MM.1S (cell line): ENCODE data around the gene MSH5.

Experiments used
- DNase-seq: peaks from one replicate; pipeline ENCODE4 v3.0.0-alpha.2; 2015
- H2AFZ ChIP-seq: fragments of 300-600 bp; sonication (generic); 2 replicates; pipeline ENCODE4 v1.6.0; 2016; ENCODE audit warnings: antibody characterized with exemption, low read length
- H3F3A ChIP-seq: fragments of 300-600 bp; sonication (generic); 2 replicates; pipeline ENCODE4 v1.6.1; 2016; ENCODE audit warnings: mild to moderate bottlenecking, antibody characterized with exemption, low read length, moderate library complexity, mixed read lengths; ENCODE audit not compliant: insufficient read depth
- H3K27ac ChIP-seq: fragments of 300-600 bp; sonication (generic); 2 replicates; pipeline ENCODE4 v1.5.1; 2016; ENCODE audit warnings: mild to moderate bottlenecking, low read length
- H3K27me3 ChIP-seq: fragments of 300-600 bp; sonication (generic); replicated peaks from 2 replicates; pipeline ENCODE4 v1.6.0; 2016; ENCODE audit warnings: low read length; ENCODE audit not compliant: insufficient read depth
- H3K36me3 ChIP-seq: fragments of 300-600 bp; sonication (generic); replicated peaks from 2 replicates; pipeline ENCODE4 v1.6.1; 2016; ENCODE audit warnings: mild to moderate bottlenecking, low read length, mixed read lengths; ENCODE audit not compliant: insufficient read depth
- H3K4me1 ChIP-seq: fragments of 300-600 bp; sonication (generic); 2 replicates; pipeline ENCODE4 v1.6.1; 2016; ENCODE audit warnings: low read length, mixed read lengths
- H3K4me2 ChIP-seq: fragments of 300-600 bp; sonication (generic); 2 replicates; pipeline ENCODE4 v1.6.0; 2016; ENCODE audit warnings: low read depth, low read length
- H3K4me3 ChIP-seq: fragments of 300-600 bp; sonication (generic); 2 replicates; pipeline ENCODE4 v1.5.1; 2016; ENCODE audit warnings: low read length, mixed read lengths
- H3K79me2 ChIP-seq: fragments of 300-600 bp; sonication (generic); 2 replicates; pipeline ENCODE4 v1.6.1; 2016; ENCODE audit warnings: mixed run types, low read length, mixed read lengths
- H3K9ac ChIP-seq: fragments of 300-600 bp; sonication (generic); 2 replicates; pipeline ENCODE4 v1.6.1; 2016; ENCODE audit warnings: low read length, mixed read lengths
- H3K9me2 ChIP-seq: fragments of 300-600 bp; sonication (generic); replicated peaks from 2 replicates; pipeline ENCODE4 v1.6.1; 2016; ENCODE audit warnings: mild to moderate bottlenecking, low read length, mixed read lengths; ENCODE audit not compliant: insufficient read depth
- H3K9me3 ChIP-seq: fragments of 300-600 bp; sonication (generic); replicated peaks from 2 replicates; pipeline ENCODE4 v1.6.1; 2016; ENCODE audit warnings: mild to moderate bottlenecking, low read length, mixed read lengths; ENCODE audit not compliant: insufficient read depth
- H4K20me1 ChIP-seq: fragments of 300-600 bp; sonication (generic); 2 replicates; pipeline ENCODE4 v1.6.1; 2016; ENCODE audit warnings: mild to moderate bottlenecking, low read length, moderate library complexity, mixed read lengths; ENCODE audit not compliant: insufficient read depth
- EZH2 ChIP-seq: fragments of 300-600 bp; sonication (generic); optimal IDR thresholded peaks from 2 replicates; pipeline ENCODE3; 2017; ENCODE audit warnings: low read depth, mild to moderate bottlenecking, antibody characterized with exemption, low read length, mixed read lengths
- EZH2phosphoT487 ChIP-seq: fragments of 300-600 bp; sonication (generic); IDR thresholded peaks from 2 replicates; pipeline ENCODE4 v1.6.1; 2018; ENCODE audit warnings: antibody characterized with exemption, low read length
- TF ChIP-seq, protein P1 (sequence below): fragments of 300-600 bp; sonication (generic); IDR thresholded peaks from 2 replicates; pipeline ENCODE4 v1.5.1; 2016; ENCODE audit warnings: antibody characterized with exemption, low read length, mixed read lengths

The MSH5 gene

DNA sequence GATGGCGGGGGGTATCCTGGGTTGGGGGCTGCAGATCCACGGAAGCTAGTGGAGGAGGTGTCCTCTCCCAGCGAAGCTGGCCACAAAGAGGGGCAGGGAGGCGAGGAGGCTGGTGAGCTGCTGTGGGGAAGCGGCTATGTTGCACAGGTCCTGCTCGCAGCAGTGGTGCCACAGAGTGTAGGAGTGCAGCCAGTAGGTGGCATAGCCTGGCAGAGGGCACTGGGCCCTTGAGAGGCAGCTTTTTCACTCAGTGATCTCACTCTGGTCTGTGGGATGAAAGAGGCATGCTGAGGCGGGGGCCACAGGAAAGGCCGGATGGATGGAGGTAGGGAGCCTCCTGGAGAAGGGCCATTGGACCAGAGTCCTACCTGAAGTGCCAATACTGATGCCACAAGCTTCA, 27.5 kb upstream of the MSH5 start:
- Histone ChIP-seq H3K9me2 (no peaks in the 10 kb centered on the region), H4K20me1 (no peaks in the 10 kb centered on the region), H3K79me2 (no peaks in the 10 kb centered on the region), H3K27ac (no peak overlapping the region), H3K4me1 (0 out of 2 replicates have a peak, but pooled peaks cover 5% of the 10 kb centered on the region), H3K9me3 (no peaks in the 10 kb centered on the region), H3K9ac (no peak overlapping the region), H3F3A (no peaks in the 10 kb centered on the region), H2AFZ (no peak overlapping the region), H3K4me3 (no peak overlapping the region), H3K4me2 (no peak overlapping the region), H3K36me3 (no peaks in the 10 kb centered on the region), H3K27me3 (no peaks in the 10 kb centered on the region)
- DNase-seq: no peak
- TF ChIP-seq, protein P1, sequence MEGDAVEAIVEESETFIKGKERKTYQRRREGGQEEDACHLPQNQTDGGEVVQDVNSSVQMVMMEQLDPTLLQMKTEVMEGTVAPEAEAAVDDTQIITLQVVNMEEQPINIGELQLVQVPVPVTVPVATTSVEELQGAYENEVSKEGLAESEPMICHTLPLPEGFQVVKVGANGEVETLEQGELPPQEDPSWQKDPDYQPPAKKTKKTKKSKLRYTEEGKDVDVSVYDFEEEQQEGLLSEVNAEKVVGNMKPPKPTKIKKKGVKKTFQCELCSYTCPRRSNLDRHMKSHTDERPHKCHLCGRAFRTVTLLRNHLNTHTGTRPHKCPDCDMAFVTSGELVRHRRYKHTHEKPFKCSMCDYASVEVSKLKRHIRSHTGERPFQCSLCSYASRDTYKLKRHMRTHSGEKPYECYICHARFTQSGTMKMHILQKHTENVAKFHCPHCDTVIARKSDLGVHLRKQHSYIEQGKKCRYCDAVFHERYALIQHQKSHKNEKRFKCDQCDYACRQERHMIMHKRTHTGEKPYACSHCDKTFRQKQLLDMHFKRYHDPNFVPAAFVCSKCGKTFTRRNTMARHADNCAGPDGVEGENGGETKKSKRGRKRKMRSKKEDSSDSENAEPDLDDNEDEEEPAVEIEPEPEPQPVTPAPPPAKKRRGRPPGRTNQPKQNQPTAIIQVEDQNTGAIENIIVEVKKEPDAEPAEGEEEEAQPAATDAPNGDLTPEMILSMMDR: peak; percentile 35
- TF ChIP-seq EZH2phosphoT487: no peak
- no peak for TF ChIP-seq EZH2

DNA sequence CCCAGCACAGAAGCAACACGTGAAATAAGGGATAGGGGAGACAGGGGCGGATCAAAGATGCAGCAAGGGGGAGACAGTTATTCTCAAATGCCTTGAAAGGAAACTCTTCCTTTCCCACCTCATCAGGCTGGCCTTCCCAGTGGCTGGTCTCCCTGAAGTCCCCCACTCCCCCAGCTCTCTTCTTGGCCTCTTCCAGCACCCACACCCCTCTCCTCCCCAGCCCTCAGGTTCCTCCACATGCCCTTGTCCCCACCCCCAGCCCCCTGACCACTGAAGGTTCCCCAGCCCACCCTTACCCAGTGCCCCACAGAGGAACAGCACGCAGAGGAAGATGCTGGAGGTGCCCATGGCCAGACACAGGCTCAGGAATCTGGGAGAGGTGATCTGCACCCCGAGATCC, 26.3 kb upstream of the MSH5 start:
- DNase-seq: no peak
- no peak overlapping the region for H3K4me2 ChIP-seq
- no peak overlapping the region for H3K4me3 ChIP-seq
- no peaks in the 10 kb centered on the region for H3K9me2 ChIP-seq
- H3K36me3 ChIP-seq: no peaks in the 10 kb centered on the region
- no peak overlapping the region for H2AFZ ChIP-seq
- H3K27me3 ChIP-seq: no peaks in the 10 kb centered on the region
- H3F3A ChIP-seq: no peaks in the 10 kb centered on the region
- TF ChIP-seq, protein P1: no peak
- TF ChIP-seq EZH2phosphoT487 (no peak), EZH2 (no peak)
- no peak overlapping the region for H3K27ac ChIP-seq
- no peaks in the 10 kb centered on the region for H3K9me3 ChIP-seq
- H4K20me1 ChIP-seq: no peaks in the 10 kb centered on the region
- no peak overlapping the region for H3K9ac ChIP-seq
- H3K4me1 ChIP-seq: 0 out of 2 replicates have a peak, but pooled peaks cover 5% of the 10 kb centered on the region
- no peaks in the 10 kb centered on the region for H3K79me2 ChIP-seq

DNA sequence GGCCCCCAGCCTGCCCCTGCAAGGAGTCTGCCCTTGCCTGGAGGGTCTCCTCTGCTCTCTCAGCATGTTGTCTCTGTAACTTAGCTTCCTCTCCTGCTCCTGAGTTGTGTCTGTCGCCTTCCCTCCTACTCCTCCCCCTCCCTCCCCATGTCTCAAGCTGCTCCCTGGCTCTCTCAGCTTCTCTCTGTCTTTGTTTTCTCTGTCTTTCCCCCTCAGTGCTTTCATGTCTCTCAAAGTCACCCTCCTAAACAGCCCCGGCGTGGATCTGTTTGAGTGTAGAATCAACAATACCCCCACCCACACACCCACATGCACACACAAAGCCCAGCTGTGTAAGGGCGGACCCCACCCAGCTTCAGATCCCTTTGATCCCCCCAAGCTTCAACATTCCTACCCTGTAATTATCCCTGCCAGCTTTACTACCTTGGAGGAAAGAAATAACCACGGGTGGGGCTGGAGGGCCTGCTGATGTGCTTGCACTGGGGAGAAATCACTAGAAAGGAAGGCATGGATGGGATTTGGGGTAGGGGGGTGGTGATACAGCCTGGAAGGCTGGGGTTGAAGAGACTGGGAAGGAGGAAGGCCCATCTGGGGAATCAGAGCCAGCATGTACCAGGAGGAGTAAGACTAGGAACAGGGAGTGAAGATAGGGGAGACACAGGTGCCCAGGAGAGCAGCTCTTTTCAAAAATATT, 25.7 kb upstream of the MSH5 start:
- H3K27ac ChIP-seq: no peak overlapping the region

More for the DNA sequence above, 25.7 kb upstream of the MSH5 start:
- Histone ChIP-seq H3F3A (no peaks in the 10 kb centered on the region), H3K4me1 (0 out of 2 replicates have a peak, but pooled peaks cover 5% of the 10 kb centered on the region), H3K9ac (no peak overlapping the region), H3K9me3 (no peaks in the 10 kb centered on the region), H4K20me1 (no peaks in the 10 kb centered on the region), H3K27me3 (no peaks in the 10 kb centered on the region), H3K4me2 (no peak overlapping the region), H3K4me3 (no peak overlapping the region), H2AFZ (no peak overlapping the region), H3K79me2 (no peaks in the 10 kb centered on the region), H3K9me2 (no peaks in the 10 kb centered on the region), H3K36me3 (no peaks in the 10 kb centered on the region)
- DNase-seq: no peak
- TF ChIP-seq EZH2: no peak
- TF ChIP-seq, protein P1: no peak
- TF ChIP-seq EZH2phosphoT487: no peak
